GM23338 (cell line): ENCODE results near the gene TMEM244. TPM values are rescaled to one million over a fixed set of nuclear protein-coding genes. Genes with fewer than 3 reads are reported as not detected.

ENCODE experiments used
- ATAC-seq: fragments of 200-7000 bp; cut with Tn5 transposase; 3 replicates; pipeline ENCODE4 v1.9.1; 2020
- DNase-seq: peaks from one replicate; pipeline ENCODE4 v3.0.0-alpha.2; 2015; ENCODE audit warnings: low spot score
- H2AFZ ChIP-seq: fragments of 200-600 bp; sonication (generic); 2 replicates; pipeline ENCODE4 v1.8.0; 2016; ENCODE audit warnings: antibody characterized with exemption, mild to moderate bottlenecking, moderate library complexity
- H3F3A ChIP-seq: fragments of 200-600 bp; sonication (generic); replicated peaks from 2 replicates; pipeline ENCODE4 v1.8.0; 2017; ENCODE audit warnings: antibody characterized with exemption, mixed run types, low read depth
- H3K27ac ChIP-seq: fragments of 200-600 bp; sonication (generic); 2 replicates; pipeline ENCODE4 v1.6.1; 2016; ENCODE audit warnings: low read depth
- H3K27me3 ChIP-seq: fragments of 200-600 bp; sonication (generic); 2 replicates; pipeline ENCODE4 v1.8.0; 2016; ENCODE audit warnings: mild to moderate bottlenecking, mixed run types, moderate library complexity; ENCODE audit not compliant: insufficient read depth
- H3K36me3 ChIP-seq: fragments of 200-600 bp; sonication (generic); 2 replicates; pipeline ENCODE4 v1.8.0; 2016; ENCODE audit warnings: mild to moderate bottlenecking; ENCODE audit not compliant: insufficient read depth
- H3K4me1 ChIP-seq: fragments of 200-600 bp; sonication (generic); 2 replicates; pipeline ENCODE4 v1.8.0; 2016; ENCODE audit warnings: mild to moderate bottlenecking, moderate library complexity; ENCODE audit not compliant: insufficient read depth
- H3K4me2 ChIP-seq: fragments of 200-600 bp; sonication (generic); 2 replicates; pipeline ENCODE4 v1.7.1; 2017; ENCODE audit warnings: mixed run types
- H3K4me3 ChIP-seq: fragments of 200-600 bp; sonication (generic); 2 replicates; pipeline ENCODE4 v1.6.1; 2016; ENCODE audit warnings: mixed run types
- H3K79me2 ChIP-seq: fragments of 200-600 bp; sonication (generic); replicated peaks from 2 replicates; pipeline ENCODE4 v1.8.0; 2017; ENCODE audit warnings: mild to moderate bottlenecking; ENCODE audit not compliant: insufficient read depth
- H3K9me2 ChIP-seq: fragments of 200-600 bp; sonication (generic); 2 replicates; pipeline ENCODE4 v1.8.0; 2017; ENCODE audit not compliant: insufficient read depth
- H4K20me1 ChIP-seq: fragments of 200-600 bp; sonication (generic); replicated peaks from 2 replicates; pipeline ENCODE4 v1.8.0; 2017; ENCODE audit warnings: mild to moderate bottlenecking; ENCODE audit not compliant: insufficient read depth
- H3K27ac Mint-ChIP-seq: 2 replicates; pipeline ENCODE4 v1.8.0; 2020; ENCODE audit warnings: inconsistent platforms, mild to moderate bottlenecking, moderate library complexity, mixed read lengths
- H3K27me3 Mint-ChIP-seq: 3 replicates; pipeline ENCODE4 v1.8.0; 2022; ENCODE audit warnings: low read depth, mild to moderate bottlenecking, moderate library complexity, mixed read lengths, inconsistent platforms; ENCODE audit not compliant: insufficient read depth, poor library complexity
- H3K36me3 Mint-ChIP-seq: 3 replicates; pipeline ENCODE4 v1.8.0; 2021; ENCODE audit warnings: low read depth, mild to moderate bottlenecking, inconsistent platforms, moderate library complexity, mixed read lengths
- H3K4me1 Mint-ChIP-seq: 3 replicates; pipeline ENCODE4 v1.8.0; 2020; ENCODE audit warnings: mild to moderate bottlenecking, inconsistent platforms, mixed read lengths
- H3K4me3 Mint-ChIP-seq: 3 replicates; pipeline ENCODE4 v1.8.0; 2021; ENCODE audit warnings: moderate library complexity, mild to moderate bottlenecking, inconsistent platforms, mixed read lengths
- H3K9me3 Mint-ChIP-seq: 3 replicates; pipeline ENCODE4 v1.8.0; 2020; ENCODE audit warnings: moderate library complexity, mild to moderate bottlenecking, inconsistent platforms, mixed read lengths
- CREB1 ChIP-seq: fragments of 250-450 bp; sonication (Bioruptor Pico); IDR thresholded peaks from 2 replicates; pipeline ENCODE4 v1.5.0; 2020; ENCODE audit warnings: low read depth, mild to moderate bottlenecking, moderate library complexity
- EZH2 ChIP-seq: fragments of 200-600 bp; sonication (generic); IDR thresholded peaks from one replicate; pipeline ENCODE4 v1.8.0; 2017; ENCODE audit warnings: antibody characterized with exemption, mild to moderate bottlenecking, low read depth; ENCODE audit not compliant: unreplicated experiment
- EZH2phosphoT487 ChIP-seq: fragments of 200-600 bp; sonication (generic); IDR thresholded peaks from one replicate; pipeline ENCODE4 v1.8.1; 2018; ENCODE audit warnings: antibody characterized with exemption; ENCODE audit not compliant: unreplicated experiment
- JUNB ChIP-seq: IDR thresholded peaks from one replicate; pipeline ENCODE4 v1.6.1; 2016; ENCODE audit warnings: antibody characterized with exemption; ENCODE audit not compliant: unreplicated experiment
- NANOG ChIP-seq: IDR thresholded peaks from 2 replicates; pipeline ENCODE4 v1.6.1; 2016; ENCODE audit warnings: antibody characterized with exemption, borderline replicate concordance
- POLR2AphosphoS5 ChIP-seq: IDR thresholded peaks from 2 replicates; pipeline ENCODE4 v1.6.1; 2016; ENCODE audit warnings: antibody characterized with exemption, low read depth
- STAT1 ChIP-seq: IDR thresholded peaks from one replicate; pipeline ENCODE4 v1.6.1; 2016; ENCODE audit warnings: antibody characterized with exemption; ENCODE audit not compliant: unreplicated experiment
- ZNF114 ChIP-seq: fragments of 250-450 bp; sonication (Bioruptor Pico); IDR thresholded peaks from 2 replicates; pipeline ENCODE4 v1.5.0; 2020; ENCODE audit warnings: mild to moderate bottlenecking, moderate library complexity
- polyA plus RNA-seq: library from polyadenylated mRNA; unstranded; fragments of >200 nt; fragmentation: Nextera tagmentation; extraction: Ambion mirVana; gene quantifications from 2 replicates; pipeline ENCODE4 v1.2.1, GENCODE V29; 2016
- total RNA-seq: library from RNA; depleted of rRNA; stranded (reverse); fragments of >200 nt; shearing (Covaris generic); gene quantifications from 2 replicates; pipeline ENCODE4 v1.2.3, GENCODE V29; 2014
- TF ChIP-seq, protein P1 (sequence below): IDR thresholded peaks from one replicate; pipeline ENCODE4 v1.6.1; 2018; ENCODE audit warnings: antibody characterized with exemption; ENCODE audit not compliant: unreplicated experiment
- TF ChIP-seq, protein P2 (sequence below): fragments of 250-450 bp; sonication (Bioruptor Pico); IDR thresholded peaks from 2 replicates; pipeline ENCODE4 v1.5.0; 2020; ENCODE audit warnings: mild to moderate bottlenecking, moderate library complexity
- TF ChIP-seq, protein P3 (sequence below): IDR thresholded peaks from 2 replicates; pipeline ENCODE4 v1.6.1; 2016; ENCODE audit warnings: antibody characterized with exemption

The TMEM244 gene
- total and polyA plus RNA-seq, 2 experiments from 2014 or later: not detected

DNA sequence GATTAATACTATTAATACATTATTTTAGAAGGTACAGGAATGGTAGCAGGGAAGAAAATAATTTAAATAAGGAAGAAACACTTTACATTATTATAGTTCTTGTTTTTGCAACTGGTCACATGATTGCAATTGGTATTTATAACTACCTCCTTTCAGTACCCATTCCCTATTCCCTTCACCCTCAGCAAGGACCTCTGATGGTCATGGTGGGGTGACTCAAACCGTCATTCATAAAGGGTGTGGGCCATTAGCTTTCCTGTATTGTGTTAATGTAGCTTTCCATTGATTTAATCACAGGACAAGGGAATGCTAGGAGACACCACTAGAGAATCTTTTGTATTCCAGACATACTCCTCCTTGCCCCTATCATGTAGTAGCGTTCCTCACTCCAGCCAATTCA is 47.2 kb upstream of the TMEM244 start (continued):
- TF ChIP-seq STAT1 (no peak), JUNB (no peak), POLR2AphosphoS5 (no peak), ZNF114 (CRISPR knock-in tag) (no peak), CREB1 (no peak), EZH2phosphoT487 (no peak)
- TF ChIP-seq, protein P1, sequence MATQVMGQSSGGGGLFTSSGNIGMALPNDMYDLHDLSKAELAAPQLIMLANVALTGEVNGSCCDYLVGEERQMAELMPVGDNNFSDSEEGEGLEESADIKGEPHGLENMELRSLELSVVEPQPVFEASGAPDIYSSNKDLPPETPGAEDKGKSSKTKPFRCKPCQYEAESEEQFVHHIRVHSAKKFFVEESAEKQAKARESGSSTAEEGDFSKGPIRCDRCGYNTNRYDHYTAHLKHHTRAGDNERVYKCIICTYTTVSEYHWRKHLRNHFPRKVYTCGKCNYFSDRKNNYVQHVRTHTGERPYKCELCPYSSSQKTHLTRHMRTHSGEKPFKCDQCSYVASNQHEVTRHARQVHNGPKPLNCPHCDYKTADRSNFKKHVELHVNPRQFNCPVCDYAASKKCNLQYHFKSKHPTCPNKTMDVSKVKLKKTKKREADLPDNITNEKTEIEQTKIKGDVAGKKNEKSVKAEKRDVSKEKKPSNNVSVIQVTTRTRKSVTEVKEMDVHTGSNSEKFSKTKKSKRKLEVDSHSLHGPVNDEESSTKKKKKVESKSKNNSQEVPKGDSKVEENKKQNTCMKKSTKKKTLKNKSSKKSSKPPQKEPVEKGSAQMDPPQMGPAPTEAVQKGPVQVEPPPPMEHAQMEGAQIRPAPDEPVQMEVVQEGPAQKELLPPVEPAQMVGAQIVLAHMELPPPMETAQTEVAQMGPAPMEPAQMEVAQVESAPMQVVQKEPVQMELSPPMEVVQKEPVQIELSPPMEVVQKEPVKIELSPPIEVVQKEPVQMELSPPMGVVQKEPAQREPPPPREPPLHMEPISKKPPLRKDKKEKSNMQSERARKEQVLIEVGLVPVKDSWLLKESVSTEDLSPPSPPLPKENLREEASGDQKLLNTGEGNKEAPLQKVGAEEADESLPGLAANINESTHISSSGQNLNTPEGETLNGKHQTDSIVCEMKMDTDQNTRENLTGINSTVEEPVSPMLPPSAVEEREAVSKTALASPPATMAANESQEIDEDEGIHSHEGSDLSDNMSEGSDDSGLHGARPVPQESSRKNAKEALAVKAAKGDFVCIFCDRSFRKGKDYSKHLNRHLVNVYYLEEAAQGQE: no peak

DNA sequence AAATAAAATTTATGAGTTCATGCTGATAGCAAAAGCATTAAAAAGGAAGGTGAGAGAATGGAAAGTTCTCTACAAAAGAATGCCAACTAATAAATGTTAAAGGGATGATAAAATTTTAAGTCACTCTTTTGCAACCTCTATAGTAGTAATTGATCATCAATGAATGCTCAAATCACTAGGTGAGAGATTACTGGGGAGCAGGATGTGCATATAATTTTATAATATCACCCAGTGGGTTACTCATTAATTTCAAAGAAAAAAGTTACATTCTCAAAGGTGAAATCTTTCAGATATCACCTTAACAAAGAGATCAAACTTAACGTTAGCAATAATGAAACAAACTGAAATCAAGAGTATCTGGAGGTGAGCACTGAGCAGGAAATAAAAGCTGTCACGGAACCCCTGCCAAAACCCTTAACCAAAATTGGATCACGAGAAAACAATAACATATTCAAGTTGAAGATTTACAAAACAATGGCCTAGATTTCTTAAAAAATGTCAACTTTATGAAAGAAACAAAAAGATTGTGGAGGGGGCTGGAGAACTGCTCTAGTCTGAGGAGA is 45.5 kb upstream of the TMEM244 start:
- H3K4me2 ChIP-seq: no peak overlapping the region
- H3K4me1 ChIP-seq: no peaks in the 10 kb centered on the region
- H3K9me2 ChIP-seq: peaks cover 19% of the 10 kb centered on the region
- no peak overlapping the region for H3K4me3 Mint-ChIP-seq
- H3K4me3 ChIP-seq: no peak overlapping the region
- no peaks in the 10 kb centered on the region for H3K36me3 ChIP-seq
- H3K79me2 ChIP-seq: no peaks in the 10 kb centered on the region
- H3K9me3 Mint-ChIP-seq: no peaks in the 10 kb centered on the region
- no peak overlapping the region for H2AFZ ChIP-seq
- peaks cover 2% of the 10 kb centered on the region for H3K27me3 Mint-ChIP-seq
- DNase-seq: no peak
- no peak for TF ChIP-seq NANOG
- TF ChIP-seq, protein P2, sequence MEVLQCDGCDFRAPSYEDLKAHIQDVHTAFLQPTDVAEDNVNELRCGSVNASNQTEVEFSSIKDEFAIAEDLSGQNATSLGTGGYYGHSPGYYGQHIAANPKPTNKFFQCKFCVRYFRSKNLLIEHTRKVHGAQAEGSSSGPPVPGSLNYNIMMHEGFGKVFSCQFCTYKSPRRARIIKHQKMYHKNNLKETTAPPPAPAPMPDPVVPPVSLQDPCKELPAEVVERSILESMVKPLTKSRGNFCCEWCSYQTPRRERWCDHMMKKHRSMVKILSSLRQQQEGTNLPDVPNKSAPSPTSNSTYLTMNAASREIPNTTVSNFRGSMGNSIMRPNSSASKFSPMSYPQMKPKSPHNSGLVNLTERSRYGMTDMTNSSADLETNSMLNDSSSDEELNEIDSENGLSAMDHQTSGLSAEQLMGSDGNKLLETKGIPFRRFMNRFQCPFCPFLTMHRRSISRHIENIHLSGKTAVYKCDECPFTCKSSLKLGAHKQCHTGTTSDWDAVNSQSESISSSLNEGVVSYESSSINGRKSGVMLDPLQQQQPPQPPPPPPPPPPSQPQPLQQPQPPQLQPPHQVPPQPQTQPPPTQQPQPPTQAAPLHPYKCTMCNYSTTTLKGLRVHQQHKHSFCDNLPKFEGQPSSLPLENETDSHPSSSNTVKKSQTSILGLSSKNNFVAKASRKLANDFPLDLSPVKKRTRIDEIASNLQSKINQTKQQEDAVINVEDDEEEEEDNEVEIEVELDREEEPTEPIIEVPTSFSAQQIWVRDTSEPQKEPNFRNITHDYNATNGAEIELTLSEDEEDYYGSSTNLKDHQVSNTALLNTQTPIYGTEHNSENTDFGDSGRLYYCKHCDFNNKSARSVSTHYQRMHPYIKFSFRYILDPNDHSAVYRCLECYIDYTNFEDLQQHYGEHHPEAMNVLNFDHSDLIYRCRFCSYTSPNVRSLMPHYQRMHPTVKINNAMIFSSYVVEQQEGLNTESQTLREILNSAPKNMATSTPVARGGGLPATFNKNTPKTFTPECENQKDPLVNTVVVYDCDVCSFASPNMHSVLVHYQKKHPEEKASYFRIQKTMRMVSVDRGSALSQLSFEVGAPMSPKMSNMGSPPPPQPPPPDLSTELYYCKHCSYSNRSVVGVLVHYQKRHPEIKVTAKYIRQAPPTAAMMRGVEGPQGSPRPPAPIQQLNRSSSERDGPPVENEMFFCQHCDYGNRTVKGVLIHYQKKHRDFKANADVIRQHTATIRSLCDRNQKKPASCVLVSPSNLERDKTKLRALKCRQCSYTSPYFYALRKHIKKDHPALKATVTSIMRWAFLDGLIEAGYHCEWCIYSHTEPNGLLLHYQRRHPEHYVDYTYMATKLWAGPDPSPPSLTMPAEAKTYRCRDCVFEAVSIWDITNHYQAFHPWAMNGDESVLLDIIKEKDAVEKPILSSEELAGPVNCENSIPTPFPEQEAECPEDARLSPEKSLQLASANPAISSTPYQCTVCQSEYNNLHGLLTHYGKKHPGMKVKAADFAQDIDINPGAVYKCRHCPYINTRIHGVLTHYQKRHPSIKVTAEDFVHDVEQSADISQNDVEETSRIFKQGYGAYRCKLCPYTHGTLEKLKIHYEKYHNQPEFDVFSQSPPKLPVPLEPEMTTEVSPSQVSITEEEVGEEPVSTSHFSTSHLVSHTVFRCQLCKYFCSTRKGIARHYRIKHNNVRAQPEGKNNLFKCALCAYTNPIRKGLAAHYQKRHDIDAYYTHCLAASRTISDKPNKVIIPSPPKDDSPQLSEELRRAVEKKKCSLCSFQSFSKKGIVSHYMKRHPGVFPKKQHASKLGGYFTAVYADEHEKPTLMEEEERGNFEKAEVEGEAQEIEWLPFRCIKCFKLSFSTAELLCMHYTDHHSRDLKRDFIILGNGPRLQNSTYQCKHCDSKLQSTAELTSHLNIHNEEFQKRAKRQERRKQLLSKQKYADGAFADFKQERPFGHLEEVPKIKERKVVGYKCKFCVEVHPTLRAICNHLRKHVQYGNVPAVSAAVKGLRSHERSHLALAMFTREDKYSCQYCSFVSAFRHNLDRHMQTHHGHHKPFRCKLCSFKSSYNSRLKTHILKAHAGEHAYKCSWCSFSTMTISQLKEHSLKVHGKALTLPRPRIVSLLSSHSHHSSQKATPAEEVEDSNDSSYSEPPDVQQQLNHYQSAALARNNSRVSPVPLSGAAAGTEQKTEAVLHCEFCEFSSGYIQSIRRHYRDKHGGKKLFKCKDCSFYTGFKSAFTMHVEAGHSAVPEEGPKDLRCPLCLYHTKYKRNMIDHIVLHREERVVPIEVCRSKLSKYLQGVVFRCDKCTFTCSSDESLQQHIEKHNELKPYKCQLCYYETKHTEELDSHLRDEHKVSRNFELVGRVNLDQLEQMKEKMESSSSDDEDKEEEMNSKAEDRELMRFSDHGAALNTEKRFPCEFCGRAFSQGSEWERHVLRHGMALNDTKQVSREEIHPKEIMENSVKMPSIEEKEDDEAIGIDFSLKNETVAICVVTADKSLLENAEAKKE (CRISPR knock-in tag): no peak
- TF ChIP-seq, protein P3, sequence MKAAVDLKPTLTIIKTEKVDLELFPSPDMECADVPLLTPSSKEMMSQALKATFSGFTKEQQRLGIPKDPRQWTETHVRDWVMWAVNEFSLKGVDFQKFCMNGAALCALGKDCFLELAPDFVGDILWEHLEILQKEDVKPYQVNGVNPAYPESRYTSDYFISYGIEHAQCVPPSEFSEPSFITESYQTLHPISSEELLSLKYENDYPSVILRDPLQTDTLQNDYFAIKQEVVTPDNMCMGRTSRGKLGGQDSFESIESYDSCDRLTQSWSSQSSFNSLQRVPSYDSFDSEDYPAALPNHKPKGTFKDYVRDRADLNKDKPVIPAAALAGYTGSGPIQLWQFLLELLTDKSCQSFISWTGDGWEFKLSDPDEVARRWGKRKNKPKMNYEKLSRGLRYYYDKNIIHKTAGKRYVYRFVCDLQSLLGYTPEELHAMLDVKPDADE: no peak
- TF ChIP-seq EZH2: no peak
- no peak for ATAC-seq
- no peaks in the 10 kb centered on the region for H3K36me3 Mint-ChIP-seq
- no peaks in the 10 kb centered on the region for H3K27me3 ChIP-seq
- no peak overlapping the region for H3K27ac ChIP-seq
- no peaks in the 10 kb centered on the region for H4K20me1 ChIP-seq
- no peaks in the 10 kb centered on the region for H3F3A ChIP-seq
- H3K27ac Mint-ChIP-seq: no peak overlapping the region
- peaks cover 6% of the 10 kb centered on the region; the same call in 2 of the 3 replicates for H3K4me1 Mint-ChIP-seq
